PC-9 (cell line): ENCODE measurements around the gene KCNJ14. TPM values are rescaled to one million over a fixed set of nuclear protein-coding genes. Genes with fewer than 3 reads are reported as not detected.
A peak's percentile ranks its signal among the peaks of the same experiment; 100 is the strongest.

ENCODE experiments used
- BruUV-seq: library from RNA; stranded (reverse); fragments of 400-500 nt; replicated peaks from 2 replicates; lab custom pipeline; 2021; lab: Mats Ljungman, UMichigan
- CTCF ChIA-PET: fragments of 300-600 bp; sonication (Branson Sonifier 250); formaldehyde crosslinking; loops from one replicate; lab custom pipeline; 2022; ENCODE audit warnings: antibody characterized with exemption; lab: Charles Lee
- POLR2A ChIA-PET: fragments of 300-600 bp; sonication (Branson Sonifier 250); formaldehyde crosslinking; loops from one replicate; lab custom pipeline; 2022; ENCODE audit warnings: antibody characterized with exemption; ENCODE audit not compliant: unreplicated experiment; lab: Charles Lee
- DNase-seq, 2 experiments: peaks; one replicate each; pipeline versions ENCODE4 v3.0.0 to v3.0.0-alpha.2; 2015 to 2022; ENCODE audit warnings: mixed read lengths in 1 of 2
- H2AFZ ChIP-seq: fragments of 200-600 bp; sonication (generic); 2 replicates; pipeline ENCODE4 v1.8.1; 2017; ENCODE audit warnings: antibody characterized with exemption
- H3F3A ChIP-seq: fragments of 200-600 bp; sonication (generic); 2 replicates; pipeline ENCODE4 v1.8.1; 2017; ENCODE audit warnings: antibody characterized with exemption, mild to moderate bottlenecking, low read depth; ENCODE audit not compliant: insufficient read depth
- H3K27ac ChIP-seq: fragments of 200-600 bp; sonication (generic); 2 replicates; pipeline ENCODE4 v1.6.1; 2016; ENCODE audit warnings: mixed run types
- H3K27me3 ChIP-seq: fragments of 200-600 bp; sonication (generic); 2 replicates; pipeline ENCODE4 v1.6.1; 2016; ENCODE audit warnings: low read depth, mixed run types; ENCODE audit not compliant: insufficient read depth
- H3K36me3 ChIP-seq: fragments of 200-600 bp; sonication (generic); 2 replicates; pipeline ENCODE4 v1.6.1; 2016; ENCODE audit warnings: low read depth, mixed run types
- H3K4me1 ChIP-seq: fragments of 200-600 bp; sonication (generic); replicated peaks from 2 replicates; pipeline ENCODE4 v1.6.1; 2016; ENCODE audit warnings: mixed run types; ENCODE audit not compliant: insufficient read depth
- H3K4me2 ChIP-seq: fragments of 200-600 bp; sonication (generic); 2 replicates; pipeline ENCODE4 v1.6.1; 2017; ENCODE audit warnings: mixed run types
- H3K4me3 ChIP-seq: fragments of 200-600 bp; sonication (generic); 2 replicates; pipeline ENCODE4 v1.6.1; 2016; ENCODE audit warnings: mixed run types
- H3K79me2 ChIP-seq: fragments of 200-600 bp; sonication (generic); 2 replicates; pipeline ENCODE4 v1.6.1; 2017; ENCODE audit warnings: low read depth, mixed run types
- H3K9me2 ChIP-seq: fragments of 200-600 bp; sonication (generic); 2 replicates; pipeline ENCODE4 v1.8.1; 2017; ENCODE audit warnings: mild to moderate bottlenecking; ENCODE audit not compliant: insufficient read depth
- H3K9me3 ChIP-seq: fragments of 200-600 bp; sonication (generic); 2 replicates; pipeline ENCODE4 v1.8.1; 2016; ENCODE audit warnings: low read depth; ENCODE audit not compliant: insufficient read depth
- H4K20me1 ChIP-seq: fragments of 200-600 bp; sonication (generic); 2 replicates; pipeline ENCODE4 v1.8.1; 2017; ENCODE audit not compliant: insufficient read depth
- EZH2 ChIP-seq: fragments of 200-600 bp; sonication (generic); IDR thresholded peaks from 2 replicates; pipeline ENCODE4 v1.8.0; 2017; ENCODE audit warnings: antibody characterized with exemption, low read depth
- intact Hi-C: fragments of 100-400 bp; cut with micrococcal nuclease; formaldehyde crosslinking; loops from one replicate; pipeline ENCODE4 v1.10.0; 2022; ENCODE audit not compliant: unreplicated experiment
- total RNA-seq: library from RNA; stranded (reverse); gene quantifications from 2 replicates; pipeline ENCODE4 v1.2.3, GENCODE V29; 2021
- TF ChIP-seq, protein P1 (sequence below): fragments of 200-600 bp; sonication (generic); conservative IDR thresholded peaks from 2 replicates; pipeline ENCODE4 v1.6.1; 2017; ENCODE audit warnings: mixed run types, antibody characterized with exemption, mild to moderate bottlenecking, moderate library complexity

KCNJ14 gene
- total RNA-seq, 1 experiment from 2014 or later: 5.4 TPM

DNA sequence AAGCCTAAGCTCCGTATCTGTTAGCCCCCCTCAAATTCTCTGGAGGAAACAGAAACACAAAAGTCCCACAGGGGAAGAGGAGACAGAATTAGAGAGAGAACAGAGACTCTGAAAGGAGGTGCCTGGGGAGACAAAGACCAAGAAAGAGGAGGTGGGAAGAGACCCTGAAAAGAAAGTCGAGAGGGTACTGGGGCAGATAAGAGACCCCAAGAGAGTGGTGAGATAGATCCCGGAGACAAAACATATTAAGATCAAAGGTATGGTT lies 10.5 kb upstream of the KCNJ14 start:
- H4K20me1 ChIP-seq: no peaks in the 10 kb centered on the region; the same call in 1 of the 2 replicates
- no peaks in the 10 kb centered on the region for H3K9me2 ChIP-seq
- no TSS peak for BruUV-seq
- intact Hi-C loops: loop anchor here (1.0 to 2.0 kb wide), 3 partner anchors 24 to 124 kb away; partner anchors contain the start of gene CYTH2
- peaks cover 34% of the 10 kb centered on the region for H3K79me2 ChIP-seq
- H3K36me3 ChIP-seq: peaks cover 24% of the 10 kb centered on the region
- H3F3A ChIP-seq: peaks cover 36% of the 10 kb centered on the region
- TF ChIP-seq, protein P1, sequence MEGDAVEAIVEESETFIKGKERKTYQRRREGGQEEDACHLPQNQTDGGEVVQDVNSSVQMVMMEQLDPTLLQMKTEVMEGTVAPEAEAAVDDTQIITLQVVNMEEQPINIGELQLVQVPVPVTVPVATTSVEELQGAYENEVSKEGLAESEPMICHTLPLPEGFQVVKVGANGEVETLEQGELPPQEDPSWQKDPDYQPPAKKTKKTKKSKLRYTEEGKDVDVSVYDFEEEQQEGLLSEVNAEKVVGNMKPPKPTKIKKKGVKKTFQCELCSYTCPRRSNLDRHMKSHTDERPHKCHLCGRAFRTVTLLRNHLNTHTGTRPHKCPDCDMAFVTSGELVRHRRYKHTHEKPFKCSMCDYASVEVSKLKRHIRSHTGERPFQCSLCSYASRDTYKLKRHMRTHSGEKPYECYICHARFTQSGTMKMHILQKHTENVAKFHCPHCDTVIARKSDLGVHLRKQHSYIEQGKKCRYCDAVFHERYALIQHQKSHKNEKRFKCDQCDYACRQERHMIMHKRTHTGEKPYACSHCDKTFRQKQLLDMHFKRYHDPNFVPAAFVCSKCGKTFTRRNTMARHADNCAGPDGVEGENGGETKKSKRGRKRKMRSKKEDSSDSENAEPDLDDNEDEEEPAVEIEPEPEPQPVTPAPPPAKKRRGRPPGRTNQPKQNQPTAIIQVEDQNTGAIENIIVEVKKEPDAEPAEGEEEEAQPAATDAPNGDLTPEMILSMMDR: no peak
- no peak for TF ChIP-seq EZH2
- H3K27ac ChIP-seq: peak overlapping the region; percentile 78
- no peaks in the 10 kb centered on the region for H3K27me3 ChIP-seq
- POLR2A ChIA-PET: interaction anchor here (0.6 kb wide), 1 partner anchor 53 kb away, joined by 9 read pairs; the partner anchor contains the start of gene KDELR1
- H3K4me2 ChIP-seq: peak overlapping the region; percentile 100
- H2AFZ ChIP-seq: no peak overlapping the region
- no peaks in the 10 kb centered on the region for H3K9me3 ChIP-seq
- no peak for DNase-seq
- CTCF ChIA-PET: interaction anchor here (0.7 to 1.9 kb wide), 3 partner anchors 54 to 139 kb away, joined by 4 to 7 read pairs (median 4); partner anchors contain the start of genes KDELR1 and TMEM143
- peaks cover 23% of the 10 kb centered on the region; the same call in 1 of the 2 replicates for H3K4me1 ChIP-seq
- peak overlapping the region; percentile 92; the same call in 1 of the 2 replicates for H3K4me3 ChIP-seq

- peak; percentile 65 to 87 for DNase-seq
- Histone ChIP-seq H3K27ac (peak overlapping the region; percentile 78), H3K36me3 (peaks cover 24% of the 10 kb centered on the region), H3K4me1 (peaks cover 23% of the 10 kb centered on the region; the same call in 1 of the 2 replicates), H3K9me3 (no peaks in the 10 kb centered on the region), H3F3A (peaks cover 33% of the 10 kb centered on the region), H2AFZ (peak overlapping the region; percentile 77; the same call in 1 of the 2 replicates), H3K9me2 (no peaks in the 10 kb centered on the region), H4K20me1 (no peaks in the 10 kb centered on the region; the same call in 1 of the 2 replicates), H3K4me3 (peak overlapping the region; percentile 92), H3K79me2 (peaks cover 34% of the 10 kb centered on the region), H3K27me3 (no peaks in the 10 kb centered on the region), H3K4me2 (peak overlapping the region; percentile 100)
- intact Hi-C loops: loop anchor here (1.0 to 2.0 kb wide), 3 partner anchors 24 to 124 kb away; partner anchors contain the start of gene CYTH2
- ChIA-PET POLR2A (interaction anchor here (0.6 kb wide), 1 partner anchor 54 kb away, joined by 9 read pairs; the partner anchor contains the start of gene KDELR1), CTCF (interaction anchor here (0.7 to 1.9 kb wide), 3 partner anchors 45 to 139 kb away, joined by 4 to 7 read pairs (median 4); partner anchors contain the start of gene KDELR1)
- TF ChIP-seq, protein P1: peak; percentile 77
- TF ChIP-seq EZH2: no peak
- TSS peak; percentile 73 for BruUV-seq
Measured at GRCh38 chr19:48445256-48445605, 10.1 kb upstream of the KCNJ14 start.

DNA sequence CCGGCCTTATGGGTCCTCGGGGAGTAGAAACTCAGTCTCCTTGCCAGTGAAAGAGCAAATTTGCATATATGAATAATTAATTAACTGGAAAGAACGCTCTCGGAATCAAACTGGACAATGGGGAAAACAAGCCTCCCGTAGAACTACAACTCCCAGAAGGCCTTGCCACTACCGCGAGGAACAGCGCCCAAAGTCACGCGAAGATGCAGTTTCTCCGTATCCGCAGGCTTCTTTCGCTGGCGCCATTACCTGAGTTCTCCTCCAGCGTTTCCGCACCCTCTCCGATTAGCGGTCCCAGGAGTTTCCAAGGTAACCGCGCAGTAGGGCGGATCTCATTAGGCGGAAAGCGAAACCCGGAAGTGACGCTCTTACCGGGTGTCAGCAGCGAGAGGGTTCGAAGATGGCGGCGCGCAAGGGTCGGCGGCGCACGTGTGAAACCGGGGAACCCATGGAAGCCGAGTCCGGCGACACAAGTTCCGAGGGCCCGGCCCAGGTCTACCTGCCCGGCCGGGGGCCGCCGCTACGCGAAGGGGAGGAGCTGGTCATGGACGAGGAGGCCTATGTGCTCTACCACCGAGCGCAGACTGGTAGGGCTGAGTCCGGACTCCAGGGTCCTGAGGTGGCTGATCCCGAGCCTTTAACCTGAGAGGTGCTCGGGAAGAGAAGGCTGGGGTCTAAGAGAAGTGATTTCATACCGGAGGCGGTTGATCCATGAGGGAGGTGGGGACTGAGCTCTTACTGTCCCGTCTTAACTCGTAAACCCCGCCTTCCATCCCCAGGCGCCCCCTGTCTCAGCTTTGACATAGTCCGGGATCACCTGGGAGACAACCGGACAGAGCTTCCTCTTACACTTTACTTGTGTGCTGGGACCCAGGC lies 9.5 kb upstream of the KCNJ14 start, which contains the start of gene GRWD1:
Gene GRWD1 (plus strand): TSS at position 378 of the 876 bp plus-strand sequence. CDS start 23 bp downstream, at position 401.
- DNase-seq: peak; percentile 87 to 95
- Histone ChIP-seq H3K4me3 (peak within 1 kb of the TSS; percentile 92), H3K4me2 (peak within 1 kb of the TSS; percentile 100), H3K4me1 (peaks cover 23% of the 10 kb centered on the region; the same call in 1 of the 2 replicates), H3K9me3 (no peaks in the 10 kb centered on the region), H3F3A (peaks cover 30% of the 10 kb centered on the region), H3K27ac (peak within 1 kb of the TSS; percentile 78), H3K9me2 (no peaks in the 10 kb centered on the region), H3K36me3 (peaks cover 25% of the 10 kb centered on the region), H4K20me1 (no peaks in the 10 kb centered on the region; the same call in 1 of the 2 replicates), H3K27me3 (no peaks in the 10 kb centered on the region), H3K79me2 (peaks cover 34% of the 10 kb centered on the region), H2AFZ (peak within 1 kb of the TSS; percentile 77)
- POLR2A ChIA-PET: interaction anchor here (0.6 kb wide), 1 partner anchor 125 kb away, joined by 8 read pairs; no protein-coding TSS in a partner anchor
- TF ChIP-seq EZH2: no peak
- TF ChIP-seq, protein P1: peak; percentile 54; the same call in 1 of the 2 replicates
- intact Hi-C loops: loop anchor here (1.0 to 2.0 kb wide), 3 partner anchors 23 to 125 kb away; partner anchors contain the start of gene CYTH2
- BruUV-seq: no TSS peak
- CTCF ChIA-PET: interaction anchor here (0.7 to 1.9 kb wide), 3 partner anchors 44 to 138 kb away, joined by 4 to 7 read pairs (median 4); partner anchors contain the start of gene KDELR1
